ENCODE data around the gene KIAA1958. TPM values are rescaled to one million over a fixed set of nuclear protein-coding genes. Genes with fewer than 3 reads are reported as not detected.

KIAA1958 gene
- total RNA-seq (2021) (28.6 and 30.7 TPM in 2 replicates), Bru-seq, nascent RNA (percentile 89 among the genes with signal in this experiment), BruChase-seq, experiment 1, labeled RNA remaining after a 2-hour chase (percentile 86 among the genes with signal in this experiment), BruChase-seq, experiment 2, labeled RNA remaining after a 6-hour chase (percentile 83 among the genes with signal in this experiment)
- long read RNA-seq, full-length matches to known transcripts = 10 of 27 reads
- long read RNA-seq, partial matches to known transcripts = 2 of 27 reads
- long read RNA-seq, other reads (novel, unspliced or antisense) = 15 of 27 reads

- CTCF ChIA-PET = no interaction called here
- intact Hi-C loops (cut with micrococcal nuclease; ENCODE audit: unreplicated experiment) = no loop called here
- no TSS peak for BruUV-seq (replicated peaks)
- no peak for TF ChIP-seq CTCF (conservative IDR thresholded peaks at IDR 0.05; ENCODE audit: low read depth, low read length)
- no peak for TF ChIP-seq EZH2 (IDR thresholded peaks at IDR 0.05; ENCODE audit: borderline replicate concordance, low read depth, low read length, poor library complexity, severe bottlenecking)
- H3K4me1 ChIP-seq (ENCODE audit: insufficient read depth, low read length, poor library complexity, severe bottlenecking) = peaks cover 33% of the 10 kb centered on the region
- H3K27me3 ChIP-seq (replicated peaks; ENCODE audit: insufficient read depth, low read depth, low read length, poor library complexity) = no peaks in the 10 kb centered on the region
- H3K4me3 ChIP-seq (ENCODE audit: low read depth, low read length, poor library complexity, severe bottlenecking) = peak within 1 kb of the TSS; percentile 72
- DNase-seq (ENCODE audit: low spot score) = peak; percentile 93
- no peaks in the 10 kb centered on the region for H3K36me3 ChIP-seq (ENCODE audit: insufficient read depth, low read length, poor library complexity, severe bottlenecking)
- H3K27ac ChIP-seq (ENCODE audit: low read depth, low read length, poor library complexity, severe bottlenecking) = peak within 1 kb of the TSS; percentile 88
- no peaks in the 10 kb centered on the region for H3K9me3 ChIP-seq (ENCODE audit: low read depth, low read length, poor library complexity, severe bottlenecking)
- POLR2A ChIA-PET (ENCODE audit: low non-redundant PET) = interaction anchor here (0.5 kb wide), 1 partner anchor 1508 kb away, joined by 4 read pairs; no protein-coding TSS in a partner anchor
Observed at GRCh38 chr9:112486221-112487007, at the start of gene KIAA1958. Gene KIAA1958 (plus strand): TSS chr9:112486827. CDS start chr9:112574081, 87,254 bp downstream.

GRCh38 chr9:112437406-112437805 lies 49.2 kb upstream of the KIAA1958 start:
- POLR2A ChIA-PET (ENCODE audit: low non-redundant PET) = no interaction called here
- intact Hi-C loops (cut with micrococcal nuclease; ENCODE audit: unreplicated experiment) = no loop called here
- CTCF ChIA-PET = no interaction called here

GRCh38 chr9:112439171-112439570 lies 47.5 kb upstream of the KIAA1958 start:
- POLR2A ChIA-PET (ENCODE audit: low non-redundant PET) = interaction anchor here (0.5 kb wide), 1 partner anchor 194 kb away, joined by 5 read pairs; no protein-coding TSS in a partner anchor
- Histone ChIP-seq H3K36me3 (ENCODE audit: insufficient read depth, low read length, poor library complexity, severe bottlenecking) (no peaks in the 10 kb centered on the region), H3K9me3 (ENCODE audit: low read depth, low read length, poor library complexity, severe bottlenecking) (no peaks in the 10 kb centered on the region), H3K27ac (ENCODE audit: low read depth, low read length, poor library complexity, severe bottlenecking) (no peak overlapping the region), H3K4me3 (ENCODE audit: low read depth, low read length, poor library complexity, severe bottlenecking) (no peak overlapping the region), H3K4me1 (ENCODE audit: insufficient read depth, low read length, poor library complexity, severe bottlenecking) (no peaks in the 10 kb centered on the region), H3K27me3 (replicated peaks; ENCODE audit: insufficient read depth, low read depth, low read length, poor library complexity) (no peaks in the 10 kb centered on the region)
- BruUV-seq (replicated peaks) = no TSS peak
- TF ChIP-seq CTCF (conservative IDR thresholded peaks at IDR 0.05; ENCODE audit: low read depth, low read length) = no peak
- no peak for TF ChIP-seq EZH2 (IDR thresholded peaks at IDR 0.05; ENCODE audit: borderline replicate concordance, low read depth, low read length, poor library complexity, severe bottlenecking)
- CTCF ChIA-PET = no interaction called here
- intact Hi-C loops (cut with micrococcal nuclease; ENCODE audit: unreplicated experiment) = no loop called here
- DNase-seq (ENCODE audit: low spot score) = no peak

More at GRCh38 chr9:112437406-112437805, 49.2 kb upstream of the KIAA1958 start:
- BruUV-seq (replicated peaks) = no TSS peak
- Histone ChIP-seq H3K27me3 (replicated peaks; ENCODE audit: insufficient read depth, low read depth, low read length, poor library complexity) (no peaks in the 10 kb centered on the region), H3K4me3 (ENCODE audit: low read depth, low read length, poor library complexity, severe bottlenecking) (no peak overlapping the region), H3K9me3 (ENCODE audit: low read depth, low read length, poor library complexity, severe bottlenecking) (no peaks in the 10 kb centered on the region), H3K4me1 (ENCODE audit: insufficient read depth, low read length, poor library complexity, severe bottlenecking) (no peaks in the 10 kb centered on the region), H3K36me3 (ENCODE audit: insufficient read depth, low read length, poor library complexity, severe bottlenecking) (no peaks in the 10 kb centered on the region), H3K27ac (ENCODE audit: low read depth, low read length, poor library complexity, severe bottlenecking) (no peak overlapping the region)
- DNase-seq (ENCODE audit: low spot score) = no peak
- TF ChIP-seq EZH2 (IDR thresholded peaks at IDR 0.05; ENCODE audit: borderline replicate concordance, low read depth, low read length, poor library complexity, severe bottlenecking) (no peak), CTCF (conservative IDR thresholded peaks at IDR 0.05; ENCODE audit: low read depth, low read length) (no peak)
